C4-2B (cell line): ENCODE data around the gene IQGAP2.

Source experiments
- H3K27ac ChIP-seq: fragments of 450-650 bp; 2 replicates; pipeline ENCODE4 v1.5.1; 2017
- CTCF ChIP-seq: fragments of 450-650 bp; conservative IDR thresholded peaks from 2 replicates; pipeline ENCODE4 v1.5.1; 2017; ENCODE audit warnings: mild to moderate bottlenecking
- ZFX ChIP-seq: fragments of 450-650 bp; IDR thresholded peaks from 2 replicates; pipeline ENCODE4 v1.6.1; 2017

The IQGAP2 gene

GRCh38 chr5:76642390-76643040 lies 239.4 kb downstream of the IQGAP2 start:
- TF ChIP-seq CTCF (no peak), ZFX (no peak)
- H3K27ac ChIP-seq = no peak overlapping the region

- no peak for TF ChIP-seq ZFX
- no peak for TF ChIP-seq CTCF
- no peak overlapping the region for H3K27ac ChIP-seq
Measured at GRCh38 chr5:76643371-76643770, 240.3 kb downstream of the IQGAP2 start.

- H3K27ac ChIP-seq = no peak overlapping the region
- TF ChIP-seq CTCF = no peak
- no peak for TF ChIP-seq ZFX
Measured at GRCh38 chr5:76649140-76649539, 246.1 kb downstream of the IQGAP2 start.

- TF ChIP-seq ZFX (no peak), CTCF (no peak)
- H3K27ac ChIP-seq = no peak overlapping the region
Measured at GRCh38 chr5:76652809-76653414, 249.8 kb downstream of the IQGAP2 start.

GRCh38 chr5:76657091-76657490 lies 254.0 kb downstream of the IQGAP2 start:
- TF ChIP-seq ZFX = no peak
- no peak for TF ChIP-seq CTCF
- no peak overlapping the region for H3K27ac ChIP-seq

- TF ChIP-seq ZFX (no peak), CTCF (no peak)
- no peak overlapping the region for H3K27ac ChIP-seq
Measured at GRCh38 chr5:76657683-76658311, 254.7 kb downstream of the IQGAP2 start.

- no peak overlapping the region for H3K27ac ChIP-seq
- no peak for TF ChIP-seq ZFX
- TF ChIP-seq CTCF = no peak
Measured at GRCh38 chr5:76660360-76660759, 257.3 kb downstream of the IQGAP2 start.
